Ovary (tissue), 3 donors: ENCODE data around the gene RPRML.

ENCODE experiments used
- EP300 ChIP-seq: sonication (generic); formaldehyde crosslinking; IDR thresholded peaks from one replicate; pipeline ENCODE4 v1.6.1; 2017; ENCODE audit warnings: antibody characterized with exemption
- POLR2A ChIP-seq: fragments of 450-650 bp; IDR thresholded peaks from one replicate; pipeline ENCODE4 v1.6.1; 2017; ENCODE audit warnings: antibody characterized with exemption, mild to moderate bottlenecking, moderate library complexity
- TF ChIP-seq, protein P1 (sequence below), 3 donors: fragments of 450-650 bp in 2 of 3; fragments of 200-600 bp in 1 of 3; IDR thresholded peaks; one replicate each; pipeline versions ENCODE4 v1.5.1 to v1.8.0; 2016 to 2022; ENCODE audit warnings: antibody characterized with exemption in 3 of 3, mild to moderate bottlenecking in 1 of 3
- donor health status: DM: no; HTN: no; CAD: no.

DNA sequence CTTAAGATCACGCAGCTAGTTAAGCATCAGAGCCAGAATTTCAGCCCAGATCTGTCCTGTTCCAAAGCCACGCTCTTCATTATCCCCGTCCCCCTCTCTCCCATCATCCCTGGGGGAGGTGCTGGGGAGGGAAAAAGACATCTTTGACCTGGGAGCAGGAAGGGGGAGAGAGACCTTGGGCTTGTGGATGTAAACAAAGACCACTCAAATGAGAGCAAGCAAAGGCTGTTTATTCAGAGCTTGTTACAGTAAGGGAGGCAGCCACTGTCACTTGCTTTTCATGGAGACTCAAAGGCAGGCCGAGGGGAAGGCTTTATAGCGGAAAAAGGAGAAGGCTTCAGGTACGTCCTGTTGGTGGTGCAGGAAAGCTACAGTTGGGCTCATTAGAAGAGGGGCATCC is 3.5 kb upstream of the RPRML start:
- TF ChIP-seq, protein P1, sequence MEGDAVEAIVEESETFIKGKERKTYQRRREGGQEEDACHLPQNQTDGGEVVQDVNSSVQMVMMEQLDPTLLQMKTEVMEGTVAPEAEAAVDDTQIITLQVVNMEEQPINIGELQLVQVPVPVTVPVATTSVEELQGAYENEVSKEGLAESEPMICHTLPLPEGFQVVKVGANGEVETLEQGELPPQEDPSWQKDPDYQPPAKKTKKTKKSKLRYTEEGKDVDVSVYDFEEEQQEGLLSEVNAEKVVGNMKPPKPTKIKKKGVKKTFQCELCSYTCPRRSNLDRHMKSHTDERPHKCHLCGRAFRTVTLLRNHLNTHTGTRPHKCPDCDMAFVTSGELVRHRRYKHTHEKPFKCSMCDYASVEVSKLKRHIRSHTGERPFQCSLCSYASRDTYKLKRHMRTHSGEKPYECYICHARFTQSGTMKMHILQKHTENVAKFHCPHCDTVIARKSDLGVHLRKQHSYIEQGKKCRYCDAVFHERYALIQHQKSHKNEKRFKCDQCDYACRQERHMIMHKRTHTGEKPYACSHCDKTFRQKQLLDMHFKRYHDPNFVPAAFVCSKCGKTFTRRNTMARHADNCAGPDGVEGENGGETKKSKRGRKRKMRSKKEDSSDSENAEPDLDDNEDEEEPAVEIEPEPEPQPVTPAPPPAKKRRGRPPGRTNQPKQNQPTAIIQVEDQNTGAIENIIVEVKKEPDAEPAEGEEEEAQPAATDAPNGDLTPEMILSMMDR (IDR thresholded peaks at IDR 0.05) = no peak
- no peak for TF ChIP-seq POLR2A
- no peak for TF ChIP-seq EP300
